IMR-90 (cell line): ENCODE data around the gene GPLD1.

Source experiments
- CHD1 ChIP-seq: IDR thresholded peaks from 2 replicates; pipeline ENCODE4 v1.6.1; 2012; ENCODE audit warnings: low read depth, low read length, improper control_type of control experiment
- FOS ChIP-seq: fragments of 150-350 bp; IDR thresholded peaks from 2 replicates; pipeline ENCODE4 v1.6.1; 2016; ENCODE audit warnings: low read depth, low read length
- NFE2L2 ChIP-seq: fragments of 150-350 bp; IDR thresholded peaks from 2 replicates; pipeline ENCODE4 v1.6.1; 2016; ENCODE audit warnings: low read depth, mild to moderate bottlenecking, low read length
- POLR2A ChIP-seq: IDR thresholded peaks from 2 replicates; pipeline ENCODE4 v1.6.1; 2012; ENCODE audit warnings: mild to moderate bottlenecking, low read depth, low read length
- RAD21 ChIP-seq: IDR thresholded peaks from 2 replicates; pipeline ENCODE4 v1.6.1; 2012; ENCODE audit warnings: low read length, improper control_type of control experiment
- RCOR1 ChIP-seq: IDR thresholded peaks from 2 replicates; pipeline ENCODE4 v1.6.1; 2012; ENCODE audit warnings: mild to moderate bottlenecking, low read length, improper control_type of control experiment; ENCODE audit not compliant: insufficient replicate concordance
- SMC3 ChIP-seq: fragments of 150-350 bp; IDR thresholded peaks from 2 replicates; pipeline ENCODE4 v1.6.1; 2016; ENCODE audit warnings: low read depth, mild to moderate bottlenecking, antibody characterized with exemption, low read length, moderate library complexity
- TF ChIP-seq, protein P1 (sequence below): conservative IDR thresholded peaks from 2 replicates; pipeline ENCODE4 v1.5.1; 2012; ENCODE audit warnings: mild to moderate bottlenecking, low read depth, low read length, improper control_type of control experiment

DNA sequence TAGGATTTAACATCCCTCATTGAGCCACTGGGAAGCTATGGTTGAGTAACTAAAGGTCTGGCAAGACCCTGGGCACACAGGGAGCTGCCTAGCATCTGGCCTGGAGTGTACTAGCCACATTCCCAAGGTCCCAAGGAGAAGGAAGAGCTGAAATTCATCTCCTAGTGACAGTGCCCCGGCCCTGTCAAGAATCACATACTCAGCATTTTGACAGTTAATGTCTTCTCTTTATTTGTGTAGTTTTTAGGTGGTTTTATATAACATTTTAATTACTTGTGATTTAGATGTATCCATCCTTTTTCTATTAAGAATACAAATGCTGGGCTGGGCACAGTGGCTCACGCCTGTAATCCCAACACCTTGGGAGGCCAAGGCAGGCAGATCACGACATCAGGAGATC is 45.8 kb upstream of the GPLD1 start:
- TF ChIP-seq POLR2A: no peak
- TF ChIP-seq, protein P1, sequence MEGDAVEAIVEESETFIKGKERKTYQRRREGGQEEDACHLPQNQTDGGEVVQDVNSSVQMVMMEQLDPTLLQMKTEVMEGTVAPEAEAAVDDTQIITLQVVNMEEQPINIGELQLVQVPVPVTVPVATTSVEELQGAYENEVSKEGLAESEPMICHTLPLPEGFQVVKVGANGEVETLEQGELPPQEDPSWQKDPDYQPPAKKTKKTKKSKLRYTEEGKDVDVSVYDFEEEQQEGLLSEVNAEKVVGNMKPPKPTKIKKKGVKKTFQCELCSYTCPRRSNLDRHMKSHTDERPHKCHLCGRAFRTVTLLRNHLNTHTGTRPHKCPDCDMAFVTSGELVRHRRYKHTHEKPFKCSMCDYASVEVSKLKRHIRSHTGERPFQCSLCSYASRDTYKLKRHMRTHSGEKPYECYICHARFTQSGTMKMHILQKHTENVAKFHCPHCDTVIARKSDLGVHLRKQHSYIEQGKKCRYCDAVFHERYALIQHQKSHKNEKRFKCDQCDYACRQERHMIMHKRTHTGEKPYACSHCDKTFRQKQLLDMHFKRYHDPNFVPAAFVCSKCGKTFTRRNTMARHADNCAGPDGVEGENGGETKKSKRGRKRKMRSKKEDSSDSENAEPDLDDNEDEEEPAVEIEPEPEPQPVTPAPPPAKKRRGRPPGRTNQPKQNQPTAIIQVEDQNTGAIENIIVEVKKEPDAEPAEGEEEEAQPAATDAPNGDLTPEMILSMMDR: no peak
- no peak for TF ChIP-seq SMC3
- TF ChIP-seq NFE2L2: no peak
- no peak for TF ChIP-seq RAD21
- TF ChIP-seq RCOR1: no peak
- TF ChIP-seq FOS: no peak
- no peak for TF ChIP-seq CHD1
